NCI-H510A (cell line): ENCODE results near the gene CHD1L.
"Not testable (repeated sequence)": the region's sequence is repeated elsewhere in the genome, so short reads cannot be mapped to it uniquely, and the experiment has no call there.

Experiments used
- DNase-seq: peaks from one replicate; lab custom pipeline; 2025; lab: John Stamatoyannopoulos, UW

The CHD1L gene

DNA sequence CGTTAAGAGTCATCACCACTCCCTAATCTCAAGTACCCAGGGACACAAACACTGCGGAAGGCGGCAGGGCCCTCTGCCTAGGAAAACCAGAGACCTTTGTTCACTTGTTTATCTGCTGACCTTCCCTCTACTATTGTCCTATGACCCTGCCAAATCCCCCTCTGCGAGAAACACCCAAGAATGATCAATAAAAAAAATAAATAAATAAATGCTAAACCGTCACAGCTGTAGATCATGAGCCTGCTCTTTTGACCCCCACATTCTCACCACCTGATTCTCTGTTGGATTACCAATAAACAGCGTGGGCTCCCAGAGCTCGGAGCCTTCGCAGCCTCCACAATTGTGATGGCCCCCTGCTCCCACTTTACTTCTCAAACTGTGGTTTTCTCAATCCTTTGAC, 8.6 kb upstream of the CHD1L start:
- DNase-seq: not testable (repeated sequence)

DNA sequence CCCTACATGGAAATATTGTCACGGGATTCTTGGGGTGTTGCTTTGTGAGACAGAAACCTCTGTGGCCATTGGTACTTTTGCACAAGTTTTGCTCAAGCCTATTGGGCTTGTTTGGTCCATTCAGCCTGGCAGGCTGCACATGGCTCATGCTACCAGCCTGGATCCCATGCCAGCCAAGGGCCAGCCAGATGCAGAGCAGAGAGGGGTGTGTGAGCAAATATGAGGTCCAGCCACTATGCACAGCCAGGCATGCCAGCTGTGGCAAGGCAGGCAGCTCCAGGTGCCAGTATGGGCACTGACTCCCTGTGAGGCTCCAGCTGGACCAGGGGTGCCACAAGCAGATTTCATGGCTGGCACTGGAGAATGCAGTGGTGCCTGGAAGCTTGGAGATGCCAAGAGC, 6.7 kb upstream of the CHD1L start:
- DNase-seq: no peak

DNA sequence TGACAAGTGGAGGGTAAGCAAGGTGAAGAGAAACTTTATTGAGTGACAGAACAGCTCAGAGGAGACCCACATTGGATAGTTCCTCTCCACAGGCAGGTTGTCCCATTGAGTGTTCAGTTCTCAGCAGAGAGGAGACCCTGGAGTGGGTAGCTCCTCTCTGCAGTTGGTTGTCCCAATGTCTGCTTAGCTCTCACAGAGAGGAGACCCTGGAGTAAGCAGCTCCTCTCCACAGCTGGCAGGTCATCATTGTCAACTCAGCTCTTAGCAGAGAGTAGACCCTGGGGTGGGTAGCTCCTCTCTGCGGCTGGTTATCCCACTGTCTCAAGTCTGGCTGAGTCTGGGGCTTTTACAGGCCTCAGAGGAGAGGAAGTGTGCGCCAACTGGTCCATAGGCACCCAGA, 6.0 kb upstream of the CHD1L start:
- DNase-seq: no peak

DNA sequence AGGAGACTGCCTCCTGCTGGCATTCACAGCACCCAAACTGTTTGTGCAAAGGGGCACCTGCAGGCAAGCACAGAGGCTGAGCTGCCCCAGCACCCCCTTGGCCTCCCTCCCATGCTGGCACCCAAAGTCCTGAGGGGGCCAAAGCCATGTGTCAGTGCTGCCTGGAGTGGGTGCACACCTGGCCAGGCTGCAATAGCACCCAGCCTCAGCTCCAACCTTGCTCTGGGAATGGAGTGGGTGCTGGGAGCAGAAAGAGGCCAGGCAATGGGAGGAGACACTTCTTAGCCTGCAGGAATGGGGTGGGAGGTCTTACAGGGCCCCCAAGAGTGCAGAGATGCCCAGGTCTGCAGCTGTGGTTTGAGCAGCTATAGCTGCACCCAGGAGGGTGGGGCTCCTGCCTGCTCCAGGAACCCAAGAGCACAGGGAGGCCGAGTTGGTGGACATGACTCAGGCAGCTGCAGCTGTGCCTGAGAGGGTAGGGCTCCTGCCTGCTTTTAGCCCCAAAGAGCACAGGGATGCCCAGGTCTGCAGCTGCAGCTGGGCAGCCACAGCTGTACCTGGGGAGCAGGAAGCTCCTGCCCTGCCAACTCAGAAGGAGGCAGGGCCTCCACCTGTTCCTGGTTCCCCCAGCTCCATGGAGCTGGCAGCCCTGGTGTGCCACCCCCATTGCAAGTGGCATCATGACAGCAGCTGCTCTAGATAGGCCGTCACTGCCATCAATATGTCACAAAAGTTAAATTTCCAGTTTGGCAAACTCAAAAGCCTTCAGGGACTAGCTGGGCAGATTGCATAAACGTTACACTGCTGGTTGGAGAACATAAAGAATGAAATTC, 5.3 kb upstream of the CHD1L start:
- DNase-seq: peak; percentile 19

DNA sequence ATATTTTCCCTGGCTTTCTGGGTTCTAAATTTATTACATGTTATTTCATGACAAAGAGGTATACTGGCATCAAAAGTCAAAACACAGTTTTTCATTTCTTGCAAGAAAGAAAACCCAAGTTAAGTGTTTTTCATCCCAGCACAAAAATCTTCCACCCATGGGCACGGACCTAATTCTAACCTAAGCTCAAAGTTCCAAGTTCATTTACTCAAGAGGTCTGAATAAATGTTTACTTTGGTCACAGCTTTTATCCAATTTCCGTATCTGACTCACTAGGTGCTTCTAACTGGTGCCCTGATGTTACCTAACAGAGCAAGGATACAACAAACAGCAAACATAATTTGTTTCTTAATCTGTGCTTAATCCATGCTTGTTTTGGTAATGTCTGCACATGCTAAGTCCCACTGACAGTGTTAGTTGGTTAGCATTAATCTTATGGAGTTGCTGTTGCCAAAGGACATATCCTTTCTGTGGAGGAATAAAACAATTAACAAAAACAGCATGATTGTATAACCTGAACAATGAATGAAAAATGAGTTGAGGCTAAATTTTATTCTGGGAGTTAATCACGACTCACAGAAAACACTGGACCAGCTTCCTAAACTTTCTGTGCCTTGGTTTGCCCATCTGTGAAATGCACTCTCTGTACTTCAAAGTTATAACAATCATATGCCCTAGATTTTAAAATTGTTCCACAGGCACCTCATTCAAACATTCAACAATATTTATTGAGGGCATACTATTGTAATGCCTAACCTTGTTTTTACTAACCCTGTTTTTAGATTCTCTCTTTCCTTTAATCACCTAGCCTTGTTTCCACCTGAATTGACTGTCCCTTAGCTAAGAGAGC, 4.2 kb upstream of the CHD1L start:
- no peak for DNase-seq

DNA sequence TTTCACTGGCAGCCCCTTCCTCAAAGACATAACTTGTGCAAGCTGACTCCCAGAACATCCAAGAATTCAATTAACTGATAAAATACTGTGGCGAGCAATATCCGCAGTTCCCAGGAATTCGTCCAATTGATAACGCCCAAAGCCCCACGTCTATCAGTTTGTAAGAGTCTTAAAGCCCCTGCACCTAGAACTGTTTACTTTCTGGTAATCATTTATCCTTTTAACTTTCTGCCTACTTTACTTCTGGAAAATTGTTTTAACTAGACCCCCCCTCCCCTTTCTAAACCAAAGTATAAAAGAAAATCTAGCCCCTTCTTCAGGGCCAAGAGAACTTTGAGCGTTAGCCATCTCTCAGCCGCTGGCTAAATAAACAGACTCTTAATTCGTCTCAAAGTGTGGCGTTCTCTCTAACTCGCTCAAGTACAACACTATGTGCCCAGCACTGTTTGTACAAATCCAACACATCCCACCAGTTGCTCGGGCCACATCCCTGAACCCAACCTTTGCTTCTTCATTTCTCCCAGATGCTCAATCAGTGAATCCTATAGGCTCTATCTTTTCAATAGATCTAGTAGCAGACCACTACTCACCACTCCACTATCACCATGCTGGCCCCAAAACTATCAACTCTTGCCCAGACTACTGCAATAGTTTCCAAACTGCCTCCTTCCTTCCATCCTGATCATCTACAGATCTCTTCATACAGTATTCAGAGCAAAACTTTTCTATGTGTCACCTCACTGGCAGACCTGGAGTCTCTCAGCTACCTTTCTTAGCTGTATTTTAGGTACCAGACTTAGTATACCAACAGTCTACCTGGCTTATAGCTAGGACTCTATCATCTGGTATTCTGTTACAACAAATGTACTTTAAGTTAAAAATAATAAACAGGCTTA, 3.3 kb upstream of the CHD1L start:
- no peak for DNase-seq

DNA sequence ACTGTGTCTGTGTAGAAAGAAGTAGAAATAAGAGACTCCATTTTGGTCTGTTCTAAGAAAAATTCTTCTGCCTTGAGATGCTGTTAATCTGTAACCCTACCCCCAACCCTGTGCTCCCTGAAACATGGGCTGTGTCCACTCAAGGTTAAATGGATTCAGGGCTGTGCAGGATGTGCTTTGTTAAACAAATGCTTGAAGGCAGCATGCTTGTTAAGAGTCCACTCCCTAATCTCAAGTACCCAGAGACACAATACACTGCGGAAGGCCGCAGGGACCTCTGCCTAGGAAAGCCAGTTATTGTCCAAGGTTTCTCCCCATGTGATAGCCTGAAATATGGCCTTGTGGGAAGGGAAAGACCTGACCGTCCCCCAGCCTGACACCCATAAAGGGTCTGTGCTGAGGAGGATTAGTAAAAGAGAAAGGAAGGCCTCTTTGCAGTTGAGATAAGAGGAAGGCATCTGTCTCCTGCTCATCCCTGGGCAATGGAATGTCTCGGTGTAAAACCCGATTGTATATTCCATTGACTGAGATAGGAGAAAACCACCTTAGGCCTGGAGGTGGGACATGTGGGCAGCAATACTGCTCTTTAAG, 2.3 kb upstream of the CHD1L start:
- not testable (repeated sequence) for DNase-seq

DNA sequence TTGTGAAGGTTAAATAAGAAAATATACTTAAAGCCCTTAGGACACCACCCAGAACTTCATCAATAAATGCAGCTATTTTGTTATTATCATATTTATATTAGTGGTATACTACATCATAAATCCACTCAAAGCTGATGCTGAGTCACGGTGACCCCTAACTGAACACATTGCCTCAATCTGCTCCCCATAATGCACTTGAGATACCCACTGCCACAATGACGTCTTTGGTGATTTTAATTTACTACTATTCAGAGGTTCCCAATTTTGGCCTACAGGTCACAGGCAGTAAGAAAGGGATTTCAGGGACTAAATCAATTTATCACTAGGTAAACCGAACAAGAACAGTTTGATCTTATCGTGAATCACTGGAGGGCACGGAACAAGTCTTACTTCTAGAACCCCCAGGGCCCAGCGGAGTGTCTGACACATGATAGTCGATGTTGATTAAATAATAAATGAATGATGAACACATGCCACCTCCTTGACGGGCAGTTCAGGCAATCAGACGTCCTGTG, 493 bp upstream of the CHD1L start:
- DNase-seq: no peak

DNA sequence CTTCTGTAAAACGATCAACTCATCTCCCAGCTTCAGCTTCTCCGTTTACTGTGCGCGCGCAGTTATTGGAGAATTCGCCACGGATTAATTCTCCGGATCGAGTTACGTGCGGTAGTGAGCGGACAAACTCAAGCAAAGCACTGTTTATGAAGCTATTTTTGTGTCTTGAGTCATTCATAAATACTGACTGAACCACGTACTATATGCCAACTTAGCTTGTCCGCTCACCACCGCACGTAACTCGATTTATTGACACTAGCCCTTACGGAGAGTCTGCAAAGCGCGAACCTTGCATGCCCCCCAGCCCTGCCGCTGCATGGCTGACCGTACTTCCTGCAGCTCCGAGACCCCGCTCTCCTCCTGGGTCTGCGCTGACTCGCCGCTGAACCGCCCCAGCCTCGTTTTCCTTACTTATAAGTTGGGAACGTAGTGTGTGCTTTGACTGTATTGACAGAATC, 773 bp downstream of the CHD1L start:
- no peak for DNase-seq

DNA sequence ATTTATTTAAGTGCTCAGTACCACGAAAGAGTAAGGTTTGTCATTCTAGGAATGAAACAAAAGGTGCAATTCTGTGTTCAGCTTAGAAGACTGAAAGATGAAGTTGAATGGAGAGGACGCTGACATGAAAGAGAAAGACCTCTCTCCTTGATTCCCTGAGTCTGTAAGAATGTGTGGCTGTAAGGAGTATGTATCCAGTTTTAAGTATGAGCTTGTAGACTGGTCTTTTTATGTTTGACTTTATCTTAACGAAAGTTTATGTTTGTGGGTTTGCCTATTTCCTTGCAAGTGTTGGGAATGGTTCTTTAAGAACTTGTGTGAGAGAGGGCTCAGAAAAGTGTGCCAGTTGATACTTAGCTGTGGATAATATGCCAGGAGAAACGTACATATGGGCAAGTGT, 1.4 kb downstream of the CHD1L start:
- DNase-seq: no peak

DNA sequence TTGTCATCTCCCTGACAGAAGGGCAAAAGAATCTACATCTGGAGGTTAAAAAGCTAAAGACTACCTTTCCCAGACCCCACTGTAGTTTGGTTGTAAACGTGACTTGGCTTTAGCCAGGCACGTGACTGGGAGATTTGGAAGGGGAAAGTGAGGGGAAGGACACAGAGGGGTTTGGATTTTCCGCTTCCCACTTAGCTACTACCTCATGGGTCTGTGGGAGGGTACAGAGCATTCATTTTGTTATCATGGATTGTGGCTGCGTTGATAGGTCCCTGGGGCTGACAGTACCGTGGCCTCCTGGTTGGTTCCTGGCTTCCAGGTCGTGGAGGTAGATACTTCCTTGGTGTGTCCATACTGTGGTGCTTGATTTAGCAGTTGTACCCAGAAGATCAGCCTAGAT, 2.6 kb downstream of the CHD1L start:
- no peak for DNase-seq

DNA sequence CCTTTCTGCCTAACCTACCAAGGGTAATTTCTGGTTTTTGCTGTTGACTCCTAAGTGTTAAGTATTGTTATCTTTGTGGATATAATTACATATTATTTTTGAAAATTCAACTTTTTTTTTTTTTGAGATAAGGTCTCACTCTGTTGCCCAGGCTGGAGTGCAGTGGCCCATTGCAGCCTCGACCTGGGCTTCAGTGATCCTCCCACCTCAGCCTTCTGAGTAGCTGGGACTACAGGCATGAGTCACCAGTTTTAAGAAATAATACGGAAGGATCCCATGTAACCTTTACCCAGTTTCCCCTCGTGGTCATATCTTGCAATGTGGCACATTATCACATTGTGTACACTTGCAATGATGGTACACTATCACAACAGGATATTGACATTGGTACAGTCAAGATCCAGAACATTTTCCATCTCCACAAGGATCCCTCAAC, 3.1 kb downstream of the CHD1L start:
- no peak for DNase-seq

DNA sequence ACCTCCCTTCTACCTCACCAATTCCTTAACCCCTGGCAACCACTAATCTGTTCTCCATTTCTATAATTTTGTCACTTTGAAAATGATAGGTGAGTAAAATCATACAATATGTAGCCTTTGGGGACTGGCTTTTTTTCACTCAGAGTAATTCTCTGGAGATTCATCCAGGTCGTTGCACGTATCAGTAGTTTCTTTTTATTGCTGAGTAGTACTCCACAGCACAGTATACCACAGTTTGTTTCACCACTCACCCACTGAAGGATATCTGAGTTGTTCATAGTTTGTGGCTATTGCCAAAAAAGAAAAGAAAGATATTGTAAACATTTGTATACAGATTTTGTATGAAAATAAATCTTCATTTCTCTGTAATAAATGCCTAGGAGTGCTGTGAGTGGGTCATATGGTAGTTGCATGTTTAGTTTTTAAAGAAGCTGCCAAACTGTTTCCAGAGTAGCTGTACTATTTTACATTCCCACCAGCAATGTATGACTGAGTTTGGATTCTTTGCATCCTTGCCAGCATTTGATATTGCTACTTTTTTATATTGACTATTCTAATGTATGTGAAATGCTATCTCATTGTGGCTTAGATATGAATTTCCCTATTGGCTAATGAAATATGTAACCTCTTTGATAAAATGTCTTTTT, 3.7 kb downstream of the CHD1L start:
- DNase-seq: no peak

DNA sequence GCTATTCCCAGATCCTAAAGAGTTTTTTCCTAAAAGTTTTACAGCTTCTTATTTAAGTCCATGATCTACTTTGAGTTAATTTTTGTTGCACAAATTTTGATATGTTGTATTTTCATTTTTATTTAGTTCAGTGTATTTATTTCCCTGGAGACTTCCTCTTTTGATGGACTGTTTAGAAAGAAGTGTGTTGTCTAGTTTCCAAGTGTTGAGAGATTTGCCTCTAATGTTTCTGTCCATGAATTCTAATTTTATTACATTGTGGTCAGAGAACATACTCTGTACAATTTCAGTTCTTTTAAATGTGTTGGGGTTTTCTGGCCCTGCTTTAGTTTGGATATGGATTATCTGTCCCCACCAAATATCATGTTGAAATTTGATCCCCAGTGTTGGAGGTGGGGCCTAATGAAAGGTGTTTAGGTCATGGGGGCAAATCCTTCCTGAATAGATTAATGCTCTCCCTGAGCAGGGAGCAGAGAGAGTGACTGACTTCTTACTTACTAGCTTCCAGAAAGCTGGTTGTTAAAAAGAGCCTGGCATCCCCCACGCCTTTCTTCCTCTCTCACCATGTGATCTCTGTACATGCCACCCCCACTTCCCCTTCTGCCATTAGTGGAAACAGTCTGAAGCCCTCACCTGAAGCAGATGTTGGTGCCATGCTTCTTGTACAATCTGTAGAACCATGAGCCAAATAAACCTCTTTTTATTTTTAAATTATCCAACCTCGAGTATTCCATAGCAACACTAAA, 4.6 kb downstream of the CHD1L start:
- DNase-seq: no peak

DNA sequence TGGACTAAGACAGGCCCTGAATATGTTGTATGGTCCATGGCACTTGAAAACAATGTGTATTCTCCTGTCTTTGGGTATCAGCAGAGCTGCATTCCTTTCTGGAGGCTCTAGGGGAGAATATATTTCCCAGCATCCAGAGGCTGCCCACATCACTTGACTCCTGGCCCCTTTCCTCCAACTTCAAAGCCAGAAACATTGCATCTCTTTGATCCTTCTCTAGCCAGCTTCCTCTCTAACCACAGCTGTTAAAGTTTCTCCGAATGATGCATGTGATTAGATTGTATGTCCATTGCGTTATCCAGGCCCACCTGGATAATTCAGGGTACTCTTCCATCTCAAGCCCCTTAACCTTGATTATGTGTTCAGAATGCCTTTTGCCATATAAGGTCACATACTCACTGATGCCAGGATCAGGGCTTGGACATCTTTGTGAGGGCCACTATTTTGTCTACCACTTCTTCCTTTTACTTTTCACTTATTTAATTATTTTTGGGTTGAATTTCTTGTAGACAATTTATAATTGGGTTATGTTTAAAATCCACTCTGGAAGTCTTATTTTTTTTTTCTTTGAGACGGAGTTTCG, 5.3 kb downstream of the CHD1L start:
- no peak for DNase-seq

DNA sequence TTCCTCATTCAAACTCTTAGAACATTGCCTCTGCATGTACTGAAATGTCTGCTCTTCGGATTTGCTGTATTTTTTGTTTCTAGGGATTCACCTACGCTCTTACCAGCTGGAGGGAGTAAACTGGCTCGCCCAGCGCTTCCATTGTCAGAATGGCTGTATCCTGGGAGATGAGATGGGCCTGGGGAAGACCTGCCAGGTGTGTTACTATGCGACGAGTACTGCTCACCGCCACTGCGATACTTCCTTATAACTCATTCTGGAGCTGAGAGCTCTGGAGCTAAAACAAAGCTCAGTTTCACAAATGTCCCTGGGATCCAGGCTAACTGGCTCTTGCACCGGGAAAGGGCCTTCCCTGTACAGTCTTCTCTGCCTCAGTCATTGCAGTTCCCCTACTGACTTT, 10.1 kb downstream of the CHD1L start:
- no peak for DNase-seq

DNA sequence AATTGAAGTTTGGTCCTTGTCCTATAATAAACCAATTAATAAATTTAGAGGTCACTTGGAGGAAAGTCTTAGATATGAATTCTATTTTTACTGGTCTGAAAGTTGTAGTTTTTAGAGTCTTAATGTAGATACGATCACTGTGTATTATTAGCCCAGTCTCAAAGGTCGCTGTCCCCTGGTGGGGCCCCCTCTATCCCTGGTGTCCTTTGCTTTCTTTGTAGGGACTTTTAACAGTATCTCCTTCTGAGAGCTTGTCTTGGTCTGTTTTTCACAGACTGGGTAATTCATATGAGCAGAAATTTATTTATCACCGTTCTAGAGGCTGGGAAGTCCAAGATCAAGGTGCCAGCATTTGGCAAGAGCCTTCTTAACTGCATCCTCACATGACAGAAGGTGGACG, 18.5 kb downstream of the CHD1L start:
- no peak for DNase-seq

DNA sequence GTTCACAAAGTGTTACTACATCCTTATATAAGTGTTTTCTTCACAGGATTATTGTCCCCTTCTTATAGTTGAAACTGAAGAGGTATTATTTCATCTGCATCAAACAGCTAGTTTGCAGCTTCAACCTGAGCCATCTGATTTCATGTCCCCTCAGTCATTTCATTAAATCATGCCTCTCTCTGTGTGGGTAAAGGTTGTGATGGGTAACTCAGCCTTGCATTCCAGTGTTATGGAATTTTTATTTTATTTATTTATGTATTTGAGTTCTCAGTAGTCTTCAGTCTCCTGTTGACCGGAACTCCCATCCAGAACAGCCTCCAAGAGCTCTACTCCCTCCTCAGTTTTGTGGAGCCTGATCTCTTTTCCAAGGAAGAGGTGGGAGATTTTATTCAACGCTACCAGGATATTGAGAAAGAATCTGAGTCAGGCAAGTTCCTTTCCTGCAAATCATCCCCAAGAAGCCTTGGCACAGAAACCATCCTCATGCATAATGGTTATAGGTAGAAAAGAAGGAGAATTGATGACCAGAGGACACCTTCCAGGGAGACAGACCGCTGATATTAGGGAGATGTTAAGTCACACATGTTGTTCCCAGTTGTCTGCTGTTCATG, 21.8 kb downstream of the CHD1L start:
- no peak for DNase-seq

DNA sequence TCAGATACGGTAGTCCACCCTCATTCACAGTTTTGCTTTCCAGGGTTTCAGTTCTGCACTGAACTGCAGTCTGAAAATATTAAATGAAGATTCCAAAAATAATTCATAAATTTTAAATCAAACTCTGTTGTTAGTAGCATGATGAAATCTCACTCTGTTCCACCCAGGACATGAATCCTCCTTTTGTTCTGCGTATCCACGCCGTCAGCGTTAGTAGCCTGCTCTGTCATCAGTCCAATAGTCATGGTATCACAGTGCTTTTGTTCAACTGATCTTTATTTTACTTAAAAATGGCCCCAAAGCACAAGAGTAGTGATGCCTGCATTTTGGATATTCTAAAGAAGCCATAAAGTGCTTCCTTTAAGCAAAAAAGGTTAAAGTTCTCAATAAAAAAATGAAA, 23.9 kb downstream of the CHD1L start:
- no peak for DNase-seq
